G401 (cell line): Measurements from ENCODE around the gene ID3. TPM values are rescaled to one million over a fixed set of nuclear protein-coding genes. Genes with fewer than 3 reads are reported as not detected.

Source experiments
- DNase-seq: peaks from one replicate; pipeline ENCODE4 v3.0.0-alpha.2; 2015; ENCODE audit warnings: low spot score
- in situ Hi-C: cut with HindIII; loops from 2 replicates; pipeline ENCODE4 v1.10.0; 2016; ENCODE audit warnings: low sequenced_read_pairs, mixed read lengths
- total RNA-seq: library from RNA; depleted of rRNA; stranded (reverse); fragments of >200 nt; shearing (Covaris generic); gene quantifications from 2 replicates; pipeline ENCODE4 v1.2.3, GENCODE V29; 2014; rRNA removed

The ID3 gene, protein sequence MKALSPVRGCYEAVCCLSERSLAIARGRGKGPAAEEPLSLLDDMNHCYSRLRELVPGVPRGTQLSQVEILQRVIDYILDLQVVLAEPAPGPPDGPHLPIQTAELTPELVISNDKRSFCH
- 1,524 and 1,844 TPM in 2 replicates for total RNA-seq

GRCh38 chr1:23559136-23559984 lies at the start of gene ID3:
ID3 (minus strand) TSS chr1:23559501; CDS start chr1:23559426, 75 bp downstream.
- in situ Hi-C loops = no loop called here

DNA sequence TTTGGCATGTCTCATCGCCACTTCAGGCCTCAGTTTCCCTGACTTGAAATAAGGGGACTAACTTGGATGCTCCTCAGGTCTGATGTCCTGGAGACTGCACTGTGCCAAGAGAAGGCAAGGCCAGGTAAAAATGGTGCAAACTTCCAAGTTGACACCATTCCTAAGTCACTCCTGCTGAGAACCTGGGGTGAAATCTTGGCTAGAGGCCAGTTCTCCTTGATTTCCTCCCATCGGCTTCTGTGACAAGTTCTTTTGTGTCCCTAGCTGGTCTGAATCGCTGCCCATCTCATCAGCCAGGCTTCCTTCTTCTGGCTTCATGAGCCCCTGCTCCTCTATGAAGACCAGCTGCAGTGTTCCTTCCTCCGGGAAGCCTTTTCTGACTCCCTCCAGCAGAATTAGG lies 48.6 kb upstream of the ID3 start:
- in situ Hi-C loops = no loop called here
- no peak for DNase-seq

More at GRCh38 chr1:23559136-23559984, at the start of gene ID3:
- peak; percentile 77 for DNase-seq

- DNase-seq = no peak
- in situ Hi-C loops = no loop called here
Measured at GRCh38 chr1:23601968-23602876, 42.9 kb upstream of the ID3 start.

DNA sequence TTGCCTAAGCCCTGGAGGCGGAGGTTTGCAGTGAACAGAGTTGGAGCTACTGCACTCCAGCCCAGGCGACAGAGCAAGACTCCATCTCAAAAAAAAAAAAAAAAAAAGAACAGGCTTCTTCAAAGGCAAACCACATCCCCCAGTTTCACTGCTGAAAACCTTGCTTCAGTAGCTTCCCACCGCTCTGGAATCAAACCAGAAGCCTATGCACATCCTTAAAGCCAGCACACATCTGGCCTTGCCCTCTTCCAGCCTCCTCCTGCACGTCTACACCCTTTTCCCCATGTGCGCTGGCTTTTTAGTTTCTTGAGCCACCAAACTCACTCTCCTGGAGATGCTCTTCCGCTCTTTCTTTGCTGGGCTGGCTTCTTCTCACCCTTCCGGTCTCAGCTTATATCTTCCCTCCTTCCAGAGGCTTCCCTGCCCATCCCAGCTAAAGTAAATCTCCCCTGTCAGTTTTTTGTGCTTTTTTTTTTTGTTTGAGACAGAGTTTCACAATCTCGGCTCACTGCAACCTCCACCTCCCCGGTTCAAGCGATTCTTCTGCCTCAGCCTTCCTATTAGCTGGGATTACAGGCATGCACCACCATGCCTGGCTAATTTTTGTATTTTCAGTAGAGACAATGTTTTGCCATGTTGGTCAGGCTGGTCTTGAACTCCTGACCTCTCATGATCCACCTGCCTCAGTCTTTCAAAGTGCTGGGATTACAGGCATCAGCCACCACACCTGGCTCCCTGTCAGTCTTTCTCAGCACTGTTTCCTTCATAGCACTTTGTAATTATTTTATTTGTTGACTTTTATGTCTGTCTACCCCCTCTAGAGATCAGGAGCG lies 42.0 kb upstream of the ID3 start:
- no peak for DNase-seq
- in situ Hi-C loops = no loop called here

DNA sequence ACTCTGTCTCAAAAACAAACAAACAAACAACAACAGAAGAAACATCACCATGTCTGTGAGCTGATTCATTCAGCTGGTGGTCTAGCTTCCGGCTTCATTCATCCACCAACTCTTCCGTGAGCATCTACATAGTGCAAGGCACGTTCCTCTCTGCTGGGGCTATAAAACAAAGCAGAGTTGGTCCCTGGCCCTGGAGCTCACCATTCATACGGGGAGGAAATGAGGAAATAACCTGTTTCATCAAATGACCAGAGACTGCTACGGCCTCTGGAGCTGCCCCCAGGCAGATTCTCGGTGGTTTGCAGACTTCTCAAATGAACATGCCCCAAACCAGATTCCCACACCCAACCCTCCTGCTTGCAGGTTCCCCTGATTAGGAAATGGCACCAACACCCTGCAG lies 41.0 kb upstream of the ID3 start:
- in situ Hi-C loops = no loop called here
- no peak for DNase-seq

DNA sequence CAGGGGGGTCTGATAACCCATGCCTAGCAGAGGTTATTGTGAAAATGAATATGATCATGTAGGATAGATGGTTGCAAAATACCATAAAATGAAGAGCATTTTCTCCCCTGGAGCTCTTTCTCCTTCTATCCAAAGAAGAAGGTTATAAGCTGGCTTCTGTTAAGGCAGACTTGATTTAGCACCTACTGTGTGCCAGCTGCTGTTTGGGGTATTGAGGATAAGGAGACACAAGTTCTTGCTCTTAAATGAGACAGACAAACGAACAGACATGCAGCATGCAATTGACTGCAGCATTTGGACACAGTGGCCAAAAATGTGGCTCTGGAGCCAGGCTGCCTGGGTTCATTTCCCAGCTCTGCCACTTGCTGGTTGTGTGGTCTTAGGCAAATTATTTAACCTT lies 39.8 kb upstream of the ID3 start:
- in situ Hi-C loops = no loop called here

DNA sequence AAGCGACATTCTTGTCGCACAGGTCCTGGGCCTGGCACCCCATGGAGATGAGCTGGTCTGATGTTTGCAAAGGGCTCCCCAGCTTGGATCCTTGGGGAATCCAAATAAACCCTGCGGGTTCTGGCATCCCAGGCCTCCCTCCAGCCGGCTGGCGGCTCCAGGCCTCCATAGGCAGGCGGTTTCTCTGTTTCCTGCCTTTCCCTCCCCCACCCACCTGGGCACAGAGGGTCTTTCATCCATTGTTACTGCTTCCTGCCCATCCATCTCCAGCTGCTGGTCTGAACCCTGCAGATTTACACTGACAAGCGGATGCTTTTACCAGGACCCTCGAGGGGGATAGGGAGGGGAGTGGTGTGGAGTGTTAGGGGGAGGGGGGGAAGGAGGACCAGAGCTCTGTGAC lies 39.1 kb upstream of the ID3 start:
- in situ Hi-C loops = no loop called here
- DNase-seq = no peak

More for the DNA sequence above, 39.8 kb upstream of the ID3 start:
- DNase-seq = no peak

- DNase-seq = no peak
- in situ Hi-C loops = no loop called here
Measured at GRCh38 chr1:23597635-23598388, 38.5 kb upstream of the ID3 start.

DNA sequence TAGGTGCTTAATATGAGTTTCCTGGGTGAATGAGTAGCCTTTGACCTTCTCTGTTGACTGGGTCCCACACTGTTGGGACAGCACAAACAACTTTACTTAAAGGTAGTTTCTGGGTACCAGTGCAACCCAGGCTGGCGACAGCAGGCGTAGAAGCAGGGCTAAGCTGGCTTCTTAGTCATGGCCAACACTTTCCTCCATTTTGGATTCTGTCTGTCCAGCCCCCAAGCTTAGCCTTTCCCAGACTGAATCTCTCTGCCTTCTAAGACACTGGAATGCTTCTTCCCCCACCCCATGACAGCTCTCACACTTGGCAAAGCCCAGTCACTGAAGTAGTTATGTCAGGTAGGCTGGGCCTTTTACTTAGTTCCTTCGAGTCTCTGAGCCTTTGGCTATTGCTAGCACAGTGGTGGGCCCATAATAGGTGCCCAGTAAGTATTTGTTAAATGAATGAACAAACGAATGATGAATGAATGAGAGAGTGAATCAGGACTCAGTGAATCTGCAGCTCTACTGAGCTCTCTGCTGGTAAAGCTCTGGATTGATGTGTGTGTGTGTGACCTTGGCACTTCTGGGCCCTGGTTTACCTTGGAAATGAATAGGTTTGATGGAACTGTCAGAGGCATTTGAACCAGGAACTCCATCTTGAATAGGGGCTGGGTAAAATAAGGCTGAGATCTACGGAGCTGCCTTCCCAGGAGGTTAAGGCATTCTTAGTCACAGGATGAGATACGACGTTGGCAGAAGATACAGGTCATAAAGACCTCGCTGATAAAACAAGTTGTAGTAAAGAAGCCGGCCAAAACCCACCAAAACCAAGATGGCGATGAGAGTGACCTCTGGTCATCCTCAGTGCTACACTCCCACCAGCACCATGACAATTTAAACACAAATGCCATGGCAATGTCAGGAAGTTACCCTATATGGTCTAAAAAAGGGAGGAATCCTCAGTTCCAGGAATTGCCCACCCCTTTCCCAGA lies 37.4 kb upstream of the ID3 start:
- DNase-seq = no peak
- in situ Hi-C loops = no loop called here

- in situ Hi-C loops = no loop called here
- DNase-seq = no peak
Measured at GRCh38 chr1:23594927-23595353, 35.6 kb upstream of the ID3 start.

DNA sequence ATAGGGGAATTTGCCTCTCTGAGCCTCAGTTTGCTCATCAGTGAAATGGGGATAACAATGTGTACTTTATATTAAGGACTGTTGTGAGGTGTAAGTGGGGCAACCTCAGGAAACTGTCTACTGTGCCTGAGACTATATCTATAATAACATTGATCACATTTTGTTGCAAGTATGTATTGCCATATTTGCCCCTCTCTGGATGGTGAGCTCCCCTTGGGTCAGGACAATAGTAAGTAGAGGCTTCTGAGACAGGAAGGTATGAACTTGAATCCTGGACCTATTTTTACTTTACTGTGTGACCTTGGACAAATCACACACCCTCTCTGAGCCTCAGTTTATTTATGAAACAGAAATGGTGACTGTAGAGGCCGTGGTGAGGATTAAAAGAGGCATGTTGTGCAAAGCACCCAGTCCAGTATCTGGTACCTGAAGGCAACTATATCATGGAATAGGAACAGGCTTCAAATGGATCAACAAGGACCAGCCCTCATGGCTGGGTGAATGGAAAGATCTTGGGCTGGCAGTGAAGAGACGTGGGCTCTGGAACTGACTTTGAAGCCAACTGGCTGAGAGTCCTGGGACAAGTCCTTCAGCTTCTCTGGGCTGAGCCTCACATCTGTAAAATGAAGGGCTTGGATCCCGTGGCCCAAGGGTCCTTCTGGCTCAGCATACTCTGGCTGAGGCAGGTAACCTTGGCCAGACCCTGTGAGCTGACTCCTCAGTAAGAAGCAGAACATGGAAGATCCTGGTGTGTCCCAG lies 35.0 kb upstream of the ID3 start:
- in situ Hi-C loops = no loop called here
- DNase-seq = no peak

DNA sequence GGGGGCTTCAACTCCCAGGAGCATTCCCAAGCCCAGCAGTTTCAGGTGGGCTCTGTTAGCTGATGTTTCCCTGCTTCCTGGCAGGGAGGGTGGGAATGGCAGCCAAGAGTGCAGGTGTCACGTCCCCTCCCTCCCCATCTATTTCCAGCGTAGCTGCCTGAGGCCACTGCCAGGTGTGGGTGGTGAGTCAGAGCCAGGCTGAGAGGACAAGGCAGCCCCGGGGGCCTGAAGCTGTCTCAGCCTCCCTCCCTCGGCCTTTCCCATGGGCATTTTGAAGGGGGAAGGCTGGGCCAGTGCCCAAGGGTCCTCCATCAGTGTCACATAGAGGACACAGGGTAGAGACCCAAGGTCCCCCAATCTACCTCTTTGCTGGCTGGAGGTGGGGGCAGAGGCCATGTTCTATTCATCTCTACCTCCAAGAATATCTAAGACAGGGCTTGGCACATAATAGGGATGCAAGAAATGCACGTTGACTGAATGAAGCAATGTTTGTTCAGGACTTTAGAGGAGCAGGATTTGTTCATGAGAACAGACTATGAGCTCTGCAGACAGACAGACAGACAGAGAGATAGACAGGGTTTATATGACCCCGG lies 34.4 kb upstream of the ID3 start:
- no peak for DNase-seq
- in situ Hi-C loops = no loop called here

DNA sequence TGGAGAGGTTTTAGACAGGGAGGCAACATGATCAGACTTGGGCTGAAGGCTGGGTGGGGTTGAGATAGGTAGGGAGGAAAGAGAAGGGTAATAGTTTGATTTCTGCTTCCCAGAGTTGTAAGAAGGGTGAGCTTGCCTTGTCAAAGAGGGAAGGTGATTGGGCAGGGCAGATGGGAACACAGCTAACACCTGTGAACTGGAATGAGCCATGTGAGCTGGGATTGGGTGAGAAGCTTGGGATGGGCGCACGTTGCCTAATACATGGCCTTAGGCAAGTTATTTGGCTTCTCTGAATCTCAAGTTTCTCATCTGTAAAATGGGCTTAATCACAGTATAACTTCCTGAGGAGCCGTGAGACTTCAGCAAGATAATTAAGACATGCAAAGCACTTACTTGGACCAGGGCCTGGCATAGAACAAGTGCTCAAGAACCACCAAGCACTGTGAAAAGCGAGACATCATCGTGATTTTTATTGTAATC lies 33.8 kb upstream of the ID3 start:
- in situ Hi-C loops = no loop called here

DNA sequence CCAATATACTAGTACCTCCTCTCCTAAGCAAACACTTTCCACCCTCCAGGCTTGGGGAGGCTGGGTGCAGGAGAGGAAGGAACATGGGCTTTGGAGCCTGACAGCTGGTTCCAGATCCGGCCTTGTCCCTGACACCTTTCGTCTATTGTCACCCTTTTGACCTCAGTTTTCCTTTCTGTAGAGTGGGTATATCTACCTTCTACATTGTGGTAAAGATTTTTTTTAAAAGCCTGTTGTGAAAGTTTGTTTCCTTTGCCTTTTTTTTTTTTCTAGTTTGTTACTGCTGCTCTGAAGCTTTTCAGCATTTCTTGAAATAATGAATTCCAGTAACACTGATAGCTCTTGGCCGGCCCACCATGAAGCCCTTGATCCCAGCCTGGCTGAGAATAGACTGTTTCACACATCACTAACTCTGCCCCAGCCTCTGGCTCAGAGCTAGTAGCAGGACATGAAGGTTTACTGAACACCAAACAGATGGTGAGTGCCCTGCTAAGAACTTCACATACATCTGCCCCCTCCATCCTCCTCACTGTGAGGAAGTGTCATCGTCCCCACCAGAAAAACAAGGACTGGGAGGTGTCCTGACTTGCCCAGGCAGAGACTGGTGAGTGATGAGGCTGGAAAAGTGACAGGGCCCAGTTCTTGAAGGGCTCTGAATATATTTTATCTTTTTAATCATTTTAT lies 33.0 kb upstream of the ID3 start:
- no peak for DNase-seq
- in situ Hi-C loops = no loop called here

More for the DNA sequence above, 33.8 kb upstream of the ID3 start:
- DNase-seq = no peak

DNA sequence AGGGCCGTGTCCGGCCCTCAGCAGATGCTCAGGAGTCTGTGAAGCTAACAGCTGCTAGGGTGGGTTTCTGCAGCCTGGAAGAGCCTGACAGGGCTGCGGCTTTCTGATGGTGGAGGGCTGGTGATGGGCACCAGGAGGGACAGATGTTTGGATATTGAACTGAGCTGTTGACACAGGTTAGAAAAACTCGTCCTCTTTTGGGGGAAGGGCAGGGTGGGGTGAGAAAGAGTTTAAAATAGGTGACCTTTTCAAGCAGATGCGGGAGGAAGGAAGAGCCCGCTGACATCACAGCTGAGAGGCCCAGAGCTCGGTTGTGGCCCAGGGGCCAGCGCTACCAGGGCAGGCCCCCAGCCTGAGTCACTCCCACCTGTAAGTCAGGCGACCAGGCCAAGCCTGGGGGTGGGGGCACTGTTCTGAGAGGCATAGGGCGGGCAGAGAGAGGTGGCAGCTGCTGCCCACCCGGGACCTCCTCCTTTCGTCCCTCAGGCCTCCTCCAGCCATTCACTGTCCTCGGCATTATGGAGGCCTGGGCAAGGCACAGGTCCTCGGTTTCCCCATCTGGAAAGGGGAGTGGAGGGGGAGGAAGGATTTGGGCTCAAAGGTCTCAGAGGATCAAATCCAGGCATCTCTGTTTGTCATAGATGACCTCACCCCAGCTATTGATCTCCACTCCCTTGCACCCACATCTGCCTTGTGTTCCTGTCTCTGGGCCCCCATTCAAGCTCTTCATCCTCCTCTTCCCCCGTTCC lies 32.3 kb upstream of the ID3 start:
- in situ Hi-C loops = no loop called here
- no peak for DNase-seq
